Subcutaneous abdominal adipose tissue (tissue), 5 donors: ENCODE measurements around the gene NRXN2.

Source experiments
- H3K27ac ChIP-seq: one replicate; pipeline ENCODE4 v1.7.0; 2013; ENCODE audit warnings: low read depth, mild to moderate bottlenecking, inconsistent platforms, low read length, moderate library complexity
- H3K27me3 ChIP-seq, 5 donors: one replicate each; pipeline ENCODE4 v1.7.0; 2013; ENCODE audit warnings: low read length in 5 of 5, inconsistent platforms in 1 of 5; ENCODE audit not compliant: control insufficient read depth in 5 of 5, insufficient read depth in 4 of 5
- H3K36me3 ChIP-seq, 5 donors: one replicate each; pipeline ENCODE4 v1.7.0; 2013; ENCODE audit warnings: low read length in 5 of 5; ENCODE audit not compliant: control insufficient read depth in 5 of 5, insufficient read depth in 5 of 5
- H3K4me1 ChIP-seq, 5 donors: one replicate each; pipeline ENCODE4 v1.7.0; 2013; ENCODE audit warnings: low read length in 5 of 5, mild to moderate bottlenecking in 3 of 5, moderate library complexity in 1 of 5; ENCODE audit not compliant: control insufficient read depth in 5 of 5, insufficient read depth in 5 of 5
- H3K4me3 ChIP-seq, 5 donors: one replicate each; pipeline ENCODE4 v1.7.0; 2013; ENCODE audit warnings: low read length in 5 of 5, low read depth in 1 of 5
- H3K9ac ChIP-seq, 5 donors: one replicate each; pipeline ENCODE4 v1.7.0; 2013; ENCODE audit warnings: low read length in 5 of 5, mild to moderate bottlenecking in 4 of 5, moderate library complexity in 3 of 5
- H3K9me3 ChIP-seq, 5 donors: one replicate each; pipeline ENCODE4 v1.7.0; 2013; ENCODE audit warnings: low read length in 5 of 5; ENCODE audit not compliant: control insufficient read depth in 5 of 5
- donor health status: healthy.
- donor health status: healthy.
- donor health status: healthy.
- donor health status: healthy.
- donor health status: healthy.

Gene NRXN2

GRCh38 chr11:64624883-64625481 lies 98.0 kb downstream of the NRXN2 start:
- Histone ChIP-seq H3K27me3 (peaks cover 0 to 3% (median 0%) of the 10 kb centered on the region in 5 donors), H3K9ac (no peak overlapping the region), H3K27ac (no peak overlapping the region), H3K4me3 (no peak overlapping the region), H3K9me3 (no peaks in the 10 kb centered on the region), H3K4me1 (peaks cover 0 to 18% (median 0%) of the 10 kb centered on the region in 5 donors), H3K36me3 (peaks cover 0 to 3% (median 0%) of the 10 kb centered on the region in 5 donors)

GRCh38 chr11:64622681-64623080 lies 100.3 kb downstream of the NRXN2 start:
- no peak overlapping the region for H3K27ac ChIP-seq
- H3K9ac ChIP-seq, result no peak overlapping the region
- no peak overlapping the region for H3K4me3 ChIP-seq
- no peaks in the 10 kb centered on the region for H3K9me3 ChIP-seq
- H3K4me1 ChIP-seq, result peaks cover 0 to 20% (median 0%) of the 10 kb centered on the region in 5 donors
- H3K27me3 ChIP-seq, result peaks cover 0 to 3% (median 0%) of the 10 kb centered on the region in 5 donors
- H3K36me3 ChIP-seq, result no peaks in the 10 kb centered on the region

GRCh38 chr11:64621283-64622019 lies 101.5 kb downstream of the NRXN2 start:
- peaks cover 0 to 3% (median 0%) of the 10 kb centered on the region in 5 donors for H3K27me3 ChIP-seq
- no peak overlapping the region for H3K9ac ChIP-seq
- no peak overlapping the region for H3K27ac ChIP-seq
- H3K36me3 ChIP-seq, result no peaks in the 10 kb centered on the region
- peaks cover 0 to 20% (median 0%) of the 10 kb centered on the region in 5 donors for H3K4me1 ChIP-seq
- H3K9me3 ChIP-seq, result no peaks in the 10 kb centered on the region
- H3K4me3 ChIP-seq, result no peak overlapping the region

- no peak overlapping the region for H3K4me3 ChIP-seq
- no peaks in the 10 kb centered on the region for H3K36me3 ChIP-seq
- peaks cover 0 to 3% (median 0%) of the 10 kb centered on the region in 5 donors for H3K27me3 ChIP-seq
- H3K4me1 ChIP-seq, result peaks cover 0 to 20% (median 0%) of the 10 kb centered on the region in 5 donors
- H3K27ac ChIP-seq, result no peak overlapping the region
- H3K9ac ChIP-seq, result no peak overlapping the region
- H3K9me3 ChIP-seq, result no peaks in the 10 kb centered on the region
Measured at GRCh38 chr11:64620381-64620971, 102.5 kb downstream of the NRXN2 start.

GRCh38 chr11:64619811-64620380 lies 103.1 kb downstream of the NRXN2 start:
- Histone ChIP-seq H3K27me3 (peaks cover 0 to 3% (median 0%) of the 10 kb centered on the region in 5 donors), H3K4me3 (no peak overlapping the region), H3K27ac (no peak overlapping the region), H3K4me1 (peaks cover 0 to 17% (median 0%) of the 10 kb centered on the region in 5 donors), H3K9me3 (no peaks in the 10 kb centered on the region), H3K9ac (no peak overlapping the region), H3K36me3 (no peaks in the 10 kb centered on the region)

- no peak overlapping the region for H3K27ac ChIP-seq
- H3K4me1 ChIP-seq, result peaks cover 0 to 15% (median 0%) of the 10 kb centered on the region in 5 donors
- no peak overlapping the region for H3K9ac ChIP-seq
- H3K9me3 ChIP-seq, result no peaks in the 10 kb centered on the region
- no peak overlapping the region for H3K4me3 ChIP-seq
- H3K27me3 ChIP-seq, result peaks cover 0 to 3% (median 0%) of the 10 kb centered on the region in 5 donors
- H3K36me3 ChIP-seq, result no peaks in the 10 kb centered on the region
Measured at GRCh38 chr11:64619196-64619595, 103.8 kb downstream of the NRXN2 start.

GRCh38 chr11:64616817-64617216 lies 106.2 kb downstream of the NRXN2 start:
- Histone ChIP-seq H3K9me3 (no peaks in the 10 kb centered on the region), H3K9ac (no peak overlapping the region), H3K4me3 (no peak overlapping the region), H3K36me3 (no peaks in the 10 kb centered on the region), H3K4me1 (peaks cover 0 to 19% (median 4%) of the 10 kb centered on the region in 5 donors), H3K27me3 (peaks cover 0 to 6% (median 3%) of the 10 kb centered on the region in 5 donors), H3K27ac (no peak overlapping the region)

- Histone ChIP-seq H3K4me1 (peaks cover 0 to 11% (median 4%) of the 10 kb centered on the region in 5 donors), H3K4me3 (no peak overlapping the region), H3K9ac (no peak overlapping the region), H3K36me3 (no peaks in the 10 kb centered on the region), H3K27ac (no peak overlapping the region), H3K9me3 (no peaks in the 10 kb centered on the region), H3K27me3 (peaks cover 0 to 4% (median 3%) of the 10 kb centered on the region in 5 donors)
Measured at GRCh38 chr11:64614917-64615316, 108.1 kb downstream of the NRXN2 start.

GRCh38 chr11:64613648-64614047 lies 109.3 kb downstream of the NRXN2 start:
- Histone ChIP-seq H3K4me1 (peaks cover 0 to 10% (median 5%) of the 10 kb centered on the region in 5 donors), H3K9ac (no peak overlapping the region), H3K4me3 (no peak overlapping the region), H3K9me3 (no peaks in the 10 kb centered on the region), H3K27me3 (peaks cover 0 to 8% (median 5%) of the 10 kb centered on the region in 5 donors), H3K27ac (no peak overlapping the region), H3K36me3 (no peaks in the 10 kb centered on the region)
